ENCODE results near the gene NDRG2.

DNA sequence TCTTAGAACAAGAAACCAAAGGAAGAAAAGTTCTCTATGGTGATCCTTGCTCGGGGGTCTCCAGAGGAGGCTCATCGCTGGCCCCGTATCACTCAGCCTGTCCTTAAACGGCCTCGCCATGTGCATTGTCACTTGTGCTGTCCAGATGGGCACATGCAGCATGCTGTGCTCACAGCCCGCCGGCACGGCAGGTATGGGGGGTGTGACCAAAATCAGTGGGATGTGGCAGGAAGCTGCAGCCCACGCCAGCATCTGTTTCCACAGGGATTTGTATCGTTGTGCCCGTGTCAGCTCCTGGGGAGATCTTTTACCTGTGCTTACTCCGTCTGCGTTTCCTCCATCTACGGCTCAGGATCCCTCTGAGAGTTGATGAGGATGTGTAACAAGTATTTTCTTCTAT, 28.3 kb downstream of the NDRG2 start:
- TF ChIP-seq CTCF (IDR thresholded peaks at IDR 0.05 in 2 of 3, conservative IDR thresholded peaks at IDR 0.05 in 1 of 3; ENCODE audit: insufficient read depth in 2 of 3, low read depth in 1 of 3, low read length in 3 of 3), result no peak
- TF ChIP-seq ZNF282 (CRISPR knock-in tag; IDR thresholded peaks at IDR 0.05), result no peak
- TF ChIP-seq, protein P1, sequence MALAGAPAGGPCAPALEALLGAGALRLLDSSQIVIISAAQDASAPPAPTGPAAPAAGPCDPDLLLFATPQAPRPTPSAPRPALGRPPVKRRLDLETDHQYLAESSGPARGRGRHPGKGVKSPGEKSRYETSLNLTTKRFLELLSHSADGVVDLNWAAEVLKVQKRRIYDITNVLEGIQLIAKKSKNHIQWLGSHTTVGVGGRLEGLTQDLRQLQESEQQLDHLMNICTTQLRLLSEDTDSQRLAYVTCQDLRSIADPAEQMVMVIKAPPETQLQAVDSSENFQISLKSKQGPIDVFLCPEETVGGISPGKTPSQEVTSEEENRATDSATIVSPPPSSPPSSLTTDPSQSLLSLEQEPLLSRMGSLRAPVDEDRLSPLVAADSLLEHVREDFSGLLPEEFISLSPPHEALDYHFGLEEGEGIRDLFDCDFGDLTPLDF (CRISPR knock-in tag; IDR thresholded peaks at IDR 0.05), result no peak
- TF ChIP-seq ZNF274 (IDR thresholded peaks at IDR 0.05; ENCODE audit: borderline replicate concordance, low read depth, low read length), result no peak
- no peak for TF ChIP-seq RB1 (IDR thresholded peaks at IDR 0.05; ENCODE audit: low read depth)
- TF ChIP-seq JUND (IDR thresholded peaks at IDR 0.05; ENCODE audit: borderline replicate concordance, low read depth, low read length), result no peak
- no peak for TF ChIP-seq JUND (tag; IDR thresholded peaks at IDR 0.05; ENCODE audit: borderline replicate concordance, low read depth, low read length)
- TF ChIP-seq NR2C1 (IDR thresholded peaks at IDR 0.05), result no peak
- TF ChIP-seq NR2C1 (tag; IDR thresholded peaks at IDR 0.05), result no peak
- TF ChIP-seq PHF8 (IDR thresholded peaks at IDR 0.05; ENCODE audit: borderline replicate concordance, low read length), result no peak

Data from K562 (cell line).